Mucosa of descending colon (tissue), 3 donors: Measurements from ENCODE around the gene SCAMP3. TPM values are rescaled to one million over a fixed set of nuclear protein-coding genes. Genes with fewer than 3 reads are reported as not detected.
A peak's percentile ranks its signal among the peaks of the same experiment; 100 is the strongest.

Experiments used
- ATAC-seq: fragments of 200-7000 bp; cut with Tn5 transposase; one replicate; pipeline ENCODE4 v1.9.1; 2020; ENCODE audit warnings: mild to moderate bottlenecking, moderate library complexity
- DNase-seq, 3 donors: peaks; one replicate each; pipeline ENCODE4 v3.0.0-alpha.2; 2020
- H3K36me3 ChIP-seq: fragments of 200-600 bp; one replicate; pipeline ENCODE4 v1.8.0; 2021; ENCODE audit warnings: low read depth, mild to moderate bottlenecking
- H3K4me1 ChIP-seq: fragments of 200-600 bp; one replicate; pipeline ENCODE4 v1.8.0; 2021; ENCODE audit warnings: low read depth, mild to moderate bottlenecking
- H3K4me3 ChIP-seq: fragments of 200-600 bp; one replicate; pipeline ENCODE4 v1.8.0; 2021; ENCODE audit warnings: mild to moderate bottlenecking
- H3K9me3 ChIP-seq: fragments of 200-600 bp; one replicate; pipeline ENCODE4 v1.8.0; 2021; ENCODE audit warnings: mild to moderate bottlenecking
- CTCF ChIP-seq: fragments of 200-600 bp; IDR thresholded peaks from one replicate; pipeline ENCODE4 v1.8.0; 2022; ENCODE audit warnings: antibody characterized with exemption, mild to moderate bottlenecking
- intact Hi-C, 2 donors: fragments of 100-400 bp; cut with DNase I in 1 of 2; cut with micrococcal nuclease in 1 of 2; formaldehyde crosslinking; loops; one replicate each; pipeline versions ENCODE4 v1.11.0 to v1.11.1; 2022; cut with DNase I, micrococcal nuclease
- total RNA-seq, 3 donors: library from RNA; stranded (reverse); fragmentation: NEBNext Ultra II Directional in 2 of 3; extraction: Animal tissue kit (Norgen Biotek cat#: 25700) in 2 of 3; gene quantifications; one replicate each; pipeline versions ENCODE4 v1.2.1 to v1.2.4, GENCODE V29; 2021 to 2023
- donor health status: DM: no; HTN: no; CAD: no; lungs with moderate emphysema.
- donor health status: DM: no; HTN: no; CAD: no.
- donor health status: DM: no; HTN: yes; CAD: no.

SCAMP3 gene
- total RNA-seq, 3 donors from 2014 or later, result 43.6 to 53.4 (median 46.8) TPM

GRCh38 chr1:155245163-155245524 lies 17.0 kb downstream of the SCAMP3 start:
- no peak for TF ChIP-seq CTCF
- peak overlapping the region; percentile 48 for H3K4me3 ChIP-seq
- peaks cover 27% of the 10 kb centered on the region for H3K4me1 ChIP-seq
- H3K36me3 ChIP-seq, result no peaks in the 10 kb centered on the region
- DNase-seq (no peak), ATAC-seq (no peak)
- intact Hi-C loops, result no loop called here
- no peaks in the 10 kb centered on the region for H3K9me3 ChIP-seq

GRCh38 chr1:155244368-155245162 lies 17.6 kb downstream of the SCAMP3 start:
- intact Hi-C loops, result no loop called here
- DNase-seq, result peak; percentile 94 to 97 (median 97)

GRCh38 chr1:155242805-155243358 lies 19.3 kb downstream of the SCAMP3 start:
- Histone ChIP-seq H3K4me3 (no peak overlapping the region), H3K36me3 (no peaks in the 10 kb centered on the region), H3K9me3 (no peaks in the 10 kb centered on the region), H3K4me1 (peaks cover 30% of the 10 kb centered on the region)
- ATAC-seq (peak; percentile 11), DNase-seq (no peak)
- intact Hi-C loops, result no loop called here
- no peak for TF ChIP-seq CTCF

More at GRCh38 chr1:155244368-155245162, 17.6 kb downstream of the SCAMP3 start:
- H3K4me3 ChIP-seq, result peak overlapping the region; percentile 48
- TF ChIP-seq CTCF, result peak; percentile 16
- peak; percentile 88 for ATAC-seq
- H3K9me3 ChIP-seq, result no peaks in the 10 kb centered on the region
- H3K36me3 ChIP-seq, result no peaks in the 10 kb centered on the region
- peaks cover 30% of the 10 kb centered on the region for H3K4me1 ChIP-seq

DNA sequence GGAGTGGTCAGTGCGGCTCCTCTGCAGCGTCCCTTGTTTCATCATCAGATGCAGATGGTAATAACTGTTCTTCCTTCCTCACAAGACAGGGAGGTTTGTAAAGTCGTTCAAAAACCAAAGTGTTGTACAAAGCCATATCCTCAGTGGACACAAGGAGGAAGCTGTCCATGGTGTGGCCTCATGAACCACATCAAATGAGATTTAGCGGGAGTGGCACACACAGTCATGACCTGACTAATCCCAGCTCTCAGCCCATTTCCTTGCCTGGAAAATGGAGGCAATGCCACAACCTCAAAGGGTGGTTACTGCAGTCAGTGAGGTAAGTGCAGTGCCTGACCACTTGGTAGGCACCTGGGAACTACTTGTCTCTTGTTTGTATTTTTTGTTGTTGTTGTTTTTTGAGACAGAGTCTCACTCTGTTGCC lies 20.3 kb downstream of the SCAMP3 start:
- ATAC-seq (peak; percentile 38), DNase-seq (peak in 1 of 3 donors; percentile 36)
- H3K36me3 ChIP-seq, result no peaks in the 10 kb centered on the region
- peaks cover 30% of the 10 kb centered on the region for H3K4me1 ChIP-seq
- H3K4me3 ChIP-seq, result no peak overlapping the region
- no peaks in the 10 kb centered on the region for H3K9me3 ChIP-seq
- no peak for TF ChIP-seq CTCF
- intact Hi-C loops, result no loop called here

- H3K4me1 ChIP-seq, result peaks cover 30% of the 10 kb centered on the region
- DNase-seq, result peak in 1 of 3 donors; percentile 90
- intact Hi-C loops, result no loop called here
Observed at GRCh38 chr1:155241069-155241679, 21.0 kb downstream of the SCAMP3 start.

More at GRCh38 chr1:155241069-155241679, 21.0 kb downstream of the SCAMP3 start:
- Histone ChIP-seq H3K9me3 (no peaks in the 10 kb centered on the region), H3K36me3 (no peaks in the 10 kb centered on the region), H3K4me3 (no peak overlapping the region)
- ATAC-seq, result peak; percentile 68
- TF ChIP-seq CTCF, result no peak
